Activated effector memory CD4-positive, alpha-beta T cell treated with anti-CD3 and anti-CD28 coated beads, Interleukin-2, amount 50 U/mL, for 16 hours (primary cell): ENCODE measurements around the gene NT5DC4.
A peak's percentile ranks its signal among the peaks of the same experiment; 100 is the strongest.

Experiments used
- DNase-seq: peaks from one replicate; pipeline ENCODE4 v3.0.0-alpha.2; 2020

Gene NT5DC4

GRCh38 chr2:112720785-112721184 is at the start of gene NT5DC4:
TSS of gene NT5DC4 (plus strand) at chr2:112721020. CDS start at chr2:112721080, 60 bp downstream.
- DNase-seq = no peak

- no peak for DNase-seq
Measured at GRCh38 chr2:112671801-112672200, 49.0 kb upstream of the NT5DC4 start.

- DNase-seq = no peak
Measured at GRCh38 chr2:112673008-112673407, 47.8 kb upstream of the NT5DC4 start.

- no peak for DNase-seq
Measured at GRCh38 chr2:112674229-112674628, 46.6 kb upstream of the NT5DC4 start.

- DNase-seq = no peak
Measured at GRCh38 chr2:112679484-112679883, 41.3 kb upstream of the NT5DC4 start.

- DNase-seq = no peak
Measured at GRCh38 chr2:112680666-112681101, 40.1 kb upstream of the NT5DC4 start.

GRCh38 chr2:112682101-112682500 is 38.7 kb upstream of the NT5DC4 start:
- no peak for DNase-seq

GRCh38 chr2:112683550-112684414 is 37.0 kb upstream of the NT5DC4 start:
- DNase-seq = no peak

GRCh38 chr2:112684415-112684775 is 36.4 kb upstream of the NT5DC4 start:
- DNase-seq = no peak

GRCh38 chr2:112685271-112685884 is 35.4 kb upstream of the NT5DC4 start:
- no peak for DNase-seq

GRCh38 chr2:112686348-112687217 is 34.2 kb upstream of the NT5DC4 start:
- no peak for DNase-seq

GRCh38 chr2:112687522-112687921 is 33.3 kb upstream of the NT5DC4 start:
- DNase-seq = no peak

GRCh38 chr2:112688086-112688880 is 32.5 kb upstream of the NT5DC4 start:
- no peak for DNase-seq

GRCh38 chr2:112690853-112691401 is 29.9 kb upstream of the NT5DC4 start:
- peak; percentile 86 for DNase-seq

- DNase-seq = no peak
Measured at GRCh38 chr2:112691881-112692281, 28.9 kb upstream of the NT5DC4 start.

- peak; percentile 80 for DNase-seq
Measured at GRCh38 chr2:112692495-112692911, 28.3 kb upstream of the NT5DC4 start.

- DNase-seq = peak; percentile 77
Measured at GRCh38 chr2:112692918-112693317, 27.9 kb upstream of the NT5DC4 start.

GRCh38 chr2:112693596-112693995 is 27.2 kb upstream of the NT5DC4 start:
- DNase-seq = no peak

- no peak for DNase-seq
Measured at GRCh38 chr2:112694182-112694581, 26.6 kb upstream of the NT5DC4 start.

GRCh38 chr2:112698834-112699515 is 21.8 kb upstream of the NT5DC4 start:
- DNase-seq = no peak

- no peak for DNase-seq
Measured at GRCh38 chr2:112699984-112700667, 20.7 kb upstream of the NT5DC4 start.
